ENCODE measurements around the gene KCNE4. TPM values are rescaled to one million over a fixed set of nuclear protein-coding genes. Genes with fewer than 3 reads are reported as not detected.

The KCNE4 gene
- total and polyA plus RNA-seq, 9 of the 15 experiments (the other 6 are each of a cell fraction or from before 2014, with no cell fraction given), result not detected

DNA sequence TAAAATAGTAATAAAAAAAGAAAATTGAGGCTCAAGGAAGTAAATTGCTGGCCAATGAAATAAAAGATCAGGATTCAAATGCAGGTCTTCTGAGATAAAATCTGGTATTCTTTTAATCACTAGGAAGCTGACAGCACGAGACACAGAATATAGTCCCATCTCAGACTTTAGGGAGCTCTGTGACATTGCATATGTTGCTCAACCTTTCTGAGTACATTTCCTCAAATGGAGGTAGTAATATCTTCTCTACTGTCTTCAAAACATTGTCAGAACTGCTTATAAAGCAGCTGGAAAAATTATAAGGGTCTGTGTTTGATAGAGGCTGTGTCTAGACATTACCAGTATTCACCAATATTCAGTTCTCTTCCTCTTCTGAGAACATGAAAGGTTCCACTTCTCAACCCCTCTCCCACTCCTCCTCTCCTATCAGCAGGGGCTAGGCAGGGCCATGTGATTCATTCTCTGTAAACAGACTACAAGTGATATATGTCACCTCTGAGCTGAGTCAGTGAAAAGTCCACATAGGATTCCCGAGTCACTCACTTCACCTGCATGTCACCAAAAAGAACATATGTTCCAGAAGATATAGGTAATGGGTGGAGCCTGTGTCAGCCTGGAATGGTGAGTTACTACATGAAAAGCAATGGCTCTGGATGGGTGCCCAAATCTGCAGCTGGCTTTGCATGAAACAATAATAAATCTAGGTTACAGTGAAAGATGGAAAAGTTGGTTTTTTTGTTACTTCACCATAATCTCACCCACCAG is 7.1 kb downstream of the KCNE4 start (continued):
- TF ChIP-seq, protein P1, sequence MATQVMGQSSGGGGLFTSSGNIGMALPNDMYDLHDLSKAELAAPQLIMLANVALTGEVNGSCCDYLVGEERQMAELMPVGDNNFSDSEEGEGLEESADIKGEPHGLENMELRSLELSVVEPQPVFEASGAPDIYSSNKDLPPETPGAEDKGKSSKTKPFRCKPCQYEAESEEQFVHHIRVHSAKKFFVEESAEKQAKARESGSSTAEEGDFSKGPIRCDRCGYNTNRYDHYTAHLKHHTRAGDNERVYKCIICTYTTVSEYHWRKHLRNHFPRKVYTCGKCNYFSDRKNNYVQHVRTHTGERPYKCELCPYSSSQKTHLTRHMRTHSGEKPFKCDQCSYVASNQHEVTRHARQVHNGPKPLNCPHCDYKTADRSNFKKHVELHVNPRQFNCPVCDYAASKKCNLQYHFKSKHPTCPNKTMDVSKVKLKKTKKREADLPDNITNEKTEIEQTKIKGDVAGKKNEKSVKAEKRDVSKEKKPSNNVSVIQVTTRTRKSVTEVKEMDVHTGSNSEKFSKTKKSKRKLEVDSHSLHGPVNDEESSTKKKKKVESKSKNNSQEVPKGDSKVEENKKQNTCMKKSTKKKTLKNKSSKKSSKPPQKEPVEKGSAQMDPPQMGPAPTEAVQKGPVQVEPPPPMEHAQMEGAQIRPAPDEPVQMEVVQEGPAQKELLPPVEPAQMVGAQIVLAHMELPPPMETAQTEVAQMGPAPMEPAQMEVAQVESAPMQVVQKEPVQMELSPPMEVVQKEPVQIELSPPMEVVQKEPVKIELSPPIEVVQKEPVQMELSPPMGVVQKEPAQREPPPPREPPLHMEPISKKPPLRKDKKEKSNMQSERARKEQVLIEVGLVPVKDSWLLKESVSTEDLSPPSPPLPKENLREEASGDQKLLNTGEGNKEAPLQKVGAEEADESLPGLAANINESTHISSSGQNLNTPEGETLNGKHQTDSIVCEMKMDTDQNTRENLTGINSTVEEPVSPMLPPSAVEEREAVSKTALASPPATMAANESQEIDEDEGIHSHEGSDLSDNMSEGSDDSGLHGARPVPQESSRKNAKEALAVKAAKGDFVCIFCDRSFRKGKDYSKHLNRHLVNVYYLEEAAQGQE (IDR thresholded peaks at IDR 0.05; ENCODE audit: borderline replicate concordance), result peak; percentile 35; the same call in 1 of the 2 replicates
- TF ChIP-seq, protein P1 (CRISPR knock-in tag; IDR thresholded peaks at IDR 0.05; ENCODE audit: low read depth), result no peak
- TF ChIP-seq EP300 (IDR thresholded peaks at IDR 0.05; ENCODE audit: low read length) (peak; percentile 87), STAT5A (IDR thresholded peaks at IDR 0.05; ENCODE audit: borderline replicate concordance, low read length) (peak; percentile 52; the same call in 1 of the 2 replicates), DACH1 (IDR thresholded peaks at IDR 0.05; ENCODE audit: partially characterized antibody) (peak; percentile 37), CHCHD3 (CRISPR knock-in tag; IDR thresholded peaks at IDR 0.05) (no peak), TOE1 (IDR thresholded peaks at IDR 0.05; ENCODE audit: borderline replicate concordance) (peak; percentile 58; the same call in 1 of the 2 replicates), TOE1 (CRISPR knock-in tag; IDR thresholded peaks at IDR 0.05; ENCODE audit: borderline replicate concordance, low read depth) (no peak), NRF1 (conservative IDR thresholded peaks at IDR 0.05 in 1 of 2, IDR thresholded peaks at IDR 0.05 in 1 of 2) (peak; percentile 19 to 26; a peak in 1 of 4 replicates), ZMIZ1 (IDR thresholded peaks at IDR 0.05; ENCODE audit: low read depth in 2 of 2, low read length in 2 of 2) (peak in 1 of 2 experiments; percentile 73; a peak in 1 of 4 replicates), CLOCK (CRISPR knock-in tag; IDR thresholded peaks at IDR 0.05; ENCODE audit: borderline replicate concordance) (no peak), BCOR (IDR thresholded peaks at IDR 0.05) (peak; percentile 69; the same call in 1 of the 2 replicates)
